ENCODE results near the gene RPA3. TPM values are rescaled to one million over a fixed set of nuclear protein-coding genes. Genes with fewer than 3 reads are reported as not detected.

Gene RPA3
- total RNA-seq, 2 experiments from 2014 or later = 188 to 203 TPM

GRCh38 chr7:7720750-7721621, 2.6 kb upstream of the RPA3 start:
- ATAC-seq = peak; percentile 21
- peak; percentile 27 for DNase-seq
- ChIA-PET POLR2A (no interaction called here), CTCF (interaction anchor here (1.4 to 2.5 kb wide), 2 partner anchors 17 to 40 kb away, joined by 3 to 6 read pairs; no protein-coding TSS in a partner anchor)
- TF ChIP-seq CTCF (IDR thresholded peaks at IDR 0.05) = no peak
- H3K36me3 Mint-ChIP-seq (ENCODE audit: low read depth) = peaks cover 10% of the 10 kb centered on the region
- no peaks in the 10 kb centered on the region for H3K9me3 Mint-ChIP-seq
- peak overlapping the region; percentile 36 for H3K27ac Mint-ChIP-seq
- peaks cover 24% of the 10 kb centered on the region for H3K4me1 Mint-ChIP-seq (ENCODE audit: low read depth)
- no peaks in the 10 kb centered on the region for H3K27me3 Mint-ChIP-seq
- intact Hi-C loops (cut with micrococcal nuclease) = no loop called here
- no peak overlapping the region for H3K4me3 Mint-ChIP-seq

GRCh38 chr7:7720193-7720592, 1.8 kb upstream of the RPA3 start:
- intact Hi-C loops (cut with micrococcal nuclease) = no loop called here
- no peaks in the 10 kb centered on the region for H3K27me3 Mint-ChIP-seq
- DNase-seq (no peak), ATAC-seq (no peak)
- TF ChIP-seq CTCF (IDR thresholded peaks at IDR 0.05) = no peak
- peaks cover 10% of the 10 kb centered on the region for H3K36me3 Mint-ChIP-seq (ENCODE audit: low read depth)
- H3K4me3 Mint-ChIP-seq = no peak overlapping the region
- no peaks in the 10 kb centered on the region for H3K9me3 Mint-ChIP-seq
- H3K4me1 Mint-ChIP-seq (ENCODE audit: low read depth) = peaks cover 24% of the 10 kb centered on the region
- H3K27ac Mint-ChIP-seq = no peak overlapping the region
- CTCF ChIA-PET = interaction anchor here (1.4 to 2.5 kb wide), 3 partner anchors 18 to 40 kb away, joined by 3 to 13 read pairs (median 6); no protein-coding TSS in a partner anchor
- POLR2A ChIA-PET = interaction anchor here (0.6 to 1.9 kb wide), 2 partner anchors 24 to 80 kb away, joined by 3 to 6 read pairs; partner anchors contain the start of gene UMAD1

GRCh38 chr7:7719236-7719635, 829 bp upstream of the RPA3 start:
- POLR2A ChIA-PET = interaction anchor here (1.0 to 1.9 kb wide), 2 partner anchors 79 to 250 kb away, joined by 3 to 6 read pairs; partner anchors contain the start of genes GLCCI1 and UMAD1
- intact Hi-C loops (cut with micrococcal nuclease) = no loop called here
- no peaks in the 10 kb centered on the region for H3K27me3 Mint-ChIP-seq
- peak; percentile 68 for DNase-seq
- TF ChIP-seq CTCF (IDR thresholded peaks at IDR 0.05) = no peak
- peak overlapping the region; percentile 44 for H3K4me3 Mint-ChIP-seq
- peak overlapping the region; percentile 90 for H3K27ac Mint-ChIP-seq
- CTCF ChIA-PET = interaction anchor here (0.7 to 2.5 kb wide), 6 partner anchors 19 to 560 kb away, joined by 3 to 13 read pairs (median 5); no protein-coding TSS in a partner anchor
- peaks cover 11% of the 10 kb centered on the region for H3K36me3 Mint-ChIP-seq (ENCODE audit: low read depth)
- peaks cover 24% of the 10 kb centered on the region for H3K4me1 Mint-ChIP-seq (ENCODE audit: low read depth)
- no peaks in the 10 kb centered on the region for H3K9me3 Mint-ChIP-seq
- peak; percentile 94 for ATAC-seq

GRCh38 chr7:7713730-7714129, 4.7 kb downstream of the RPA3 start:
- Mint-ChIP-seq H3K9me3 (no peaks in the 10 kb centered on the region), H3K27ac (no peak overlapping the region), H3K4me1 (ENCODE audit: low read depth) (peaks cover 11% of the 10 kb centered on the region), H3K27me3 (no peaks in the 10 kb centered on the region), H3K4me3 (no peak overlapping the region), H3K36me3 (ENCODE audit: low read depth) (peaks cover 3% of the 10 kb centered on the region)
- intact Hi-C loops (cut with micrococcal nuclease) = loop anchor here (2.0 kb wide), 1 partner anchor 21 kb away; no protein-coding TSS in a partner anchor
- ATAC-seq (no peak), DNase-seq (no peak)
- ChIA-PET CTCF (interaction anchor here (0.9 to 1.1 kb wide), 2 partner anchors 26 to 32 kb away, joined by 3 to 4 read pairs; no protein-coding TSS in a partner anchor), POLR2A (no interaction called here)
- no peak for TF ChIP-seq CTCF (IDR thresholded peaks at IDR 0.05)

GRCh38 chr7:7710469-7710868, 7.9 kb downstream of the RPA3 start:
- Mint-ChIP-seq H3K27me3 (no peaks in the 10 kb centered on the region), H3K9me3 (no peaks in the 10 kb centered on the region), H3K4me3 (no peak overlapping the region), H3K36me3 (ENCODE audit: low read depth) (peaks cover 1% of the 10 kb centered on the region), H3K27ac (no peak overlapping the region), H3K4me1 (ENCODE audit: low read depth) (peaks cover 18% of the 10 kb centered on the region)
- CTCF ChIA-PET = no interaction called here
- TF ChIP-seq CTCF (IDR thresholded peaks at IDR 0.05) = no peak
- DNase-seq = no peak
- intact Hi-C loops (cut with micrococcal nuclease) = no loop called here
- POLR2A ChIA-PET = no interaction called here
- ATAC-seq = no peak
